GM23338 (cell line): ENCODE data around the gene LMAN1L. TPM values are rescaled to one million over a fixed set of nuclear protein-coding genes. Genes with fewer than 3 reads are reported as not detected.

Experiments
- ATAC-seq: fragments of 200-7000 bp; cut with Tn5 transposase; 3 replicates; pipeline ENCODE4 v1.9.1; 2020
- DNase-seq: peaks from one replicate; pipeline ENCODE4 v3.0.0-alpha.2; 2015; ENCODE audit warnings: low spot score
- H2AFZ ChIP-seq: fragments of 200-600 bp; sonication (generic); 2 replicates; pipeline ENCODE4 v1.8.0; 2016; ENCODE audit warnings: antibody characterized with exemption, mild to moderate bottlenecking, moderate library complexity
- H3F3A ChIP-seq: fragments of 200-600 bp; sonication (generic); replicated peaks from 2 replicates; pipeline ENCODE4 v1.8.0; 2017; ENCODE audit warnings: antibody characterized with exemption, mixed run types, low read depth
- H3K27ac ChIP-seq: fragments of 200-600 bp; sonication (generic); 2 replicates; pipeline ENCODE4 v1.6.1; 2016; ENCODE audit warnings: low read depth
- H3K27me3 ChIP-seq: fragments of 200-600 bp; sonication (generic); 2 replicates; pipeline ENCODE4 v1.8.0; 2016; ENCODE audit warnings: mild to moderate bottlenecking, mixed run types, moderate library complexity; ENCODE audit not compliant: insufficient read depth
- H3K36me3 ChIP-seq: fragments of 200-600 bp; sonication (generic); 2 replicates; pipeline ENCODE4 v1.8.0; 2016; ENCODE audit warnings: mild to moderate bottlenecking; ENCODE audit not compliant: insufficient read depth
- H3K4me1 ChIP-seq: fragments of 200-600 bp; sonication (generic); 2 replicates; pipeline ENCODE4 v1.8.0; 2016; ENCODE audit warnings: mild to moderate bottlenecking, moderate library complexity; ENCODE audit not compliant: insufficient read depth
- H3K4me2 ChIP-seq: fragments of 200-600 bp; sonication (generic); 2 replicates; pipeline ENCODE4 v1.7.1; 2017; ENCODE audit warnings: mixed run types
- H3K4me3 ChIP-seq: fragments of 200-600 bp; sonication (generic); 2 replicates; pipeline ENCODE4 v1.6.1; 2016; ENCODE audit warnings: mixed run types
- H3K79me2 ChIP-seq: fragments of 200-600 bp; sonication (generic); replicated peaks from 2 replicates; pipeline ENCODE4 v1.8.0; 2017; ENCODE audit warnings: mild to moderate bottlenecking; ENCODE audit not compliant: insufficient read depth
- H3K9me2 ChIP-seq: fragments of 200-600 bp; sonication (generic); 2 replicates; pipeline ENCODE4 v1.8.0; 2017; ENCODE audit not compliant: insufficient read depth
- H4K20me1 ChIP-seq: fragments of 200-600 bp; sonication (generic); replicated peaks from 2 replicates; pipeline ENCODE4 v1.8.0; 2017; ENCODE audit warnings: mild to moderate bottlenecking; ENCODE audit not compliant: insufficient read depth
- H3K27ac Mint-ChIP-seq: 2 replicates; pipeline ENCODE4 v1.8.0; 2020; ENCODE audit warnings: inconsistent platforms, mild to moderate bottlenecking, moderate library complexity, mixed read lengths
- H3K27me3 Mint-ChIP-seq: 3 replicates; pipeline ENCODE4 v1.8.0; 2022; ENCODE audit warnings: low read depth, mild to moderate bottlenecking, moderate library complexity, mixed read lengths, inconsistent platforms; ENCODE audit not compliant: insufficient read depth, poor library complexity
- H3K36me3 Mint-ChIP-seq: 3 replicates; pipeline ENCODE4 v1.8.0; 2021; ENCODE audit warnings: low read depth, mild to moderate bottlenecking, inconsistent platforms, moderate library complexity, mixed read lengths
- H3K4me1 Mint-ChIP-seq: 3 replicates; pipeline ENCODE4 v1.8.0; 2020; ENCODE audit warnings: mild to moderate bottlenecking, inconsistent platforms, mixed read lengths
- H3K4me3 Mint-ChIP-seq: 3 replicates; pipeline ENCODE4 v1.8.0; 2021; ENCODE audit warnings: moderate library complexity, mild to moderate bottlenecking, inconsistent platforms, mixed read lengths
- H3K9me3 Mint-ChIP-seq: 3 replicates; pipeline ENCODE4 v1.8.0; 2020; ENCODE audit warnings: moderate library complexity, mild to moderate bottlenecking, inconsistent platforms, mixed read lengths
- CREB1 ChIP-seq: fragments of 250-450 bp; sonication (Bioruptor Pico); IDR thresholded peaks from 2 replicates; pipeline ENCODE4 v1.5.0; 2020; ENCODE audit warnings: low read depth, mild to moderate bottlenecking, moderate library complexity
- CTCF ChIP-seq, 2 experiments: fragments of 200-600 bp in 1 of 2; sonication (generic) in 1 of 2; conservative IDR thresholded peaks; 2 replicates each; pipeline versions ENCODE4 v1.5.1 to v1.6.1; 2016 to 2017; ENCODE audit warnings: antibody characterized with exemption in 2 of 2, low read depth in 2 of 2, mild to moderate bottlenecking in 2 of 2, moderate library complexity in 1 of 2
- ETS1 ChIP-seq: IDR thresholded peaks from 2 replicates; pipeline ENCODE4 v1.6.1; 2016; ENCODE audit warnings: antibody characterized with exemption
- EZH2 ChIP-seq: fragments of 200-600 bp; sonication (generic); IDR thresholded peaks from one replicate; pipeline ENCODE4 v1.8.0; 2017; ENCODE audit warnings: antibody characterized with exemption, mild to moderate bottlenecking, low read depth; ENCODE audit not compliant: unreplicated experiment
- EZH2phosphoT487 ChIP-seq: fragments of 200-600 bp; sonication (generic); IDR thresholded peaks from one replicate; pipeline ENCODE4 v1.8.1; 2018; ENCODE audit warnings: antibody characterized with exemption; ENCODE audit not compliant: unreplicated experiment
- JUNB ChIP-seq: IDR thresholded peaks from one replicate; pipeline ENCODE4 v1.6.1; 2016; ENCODE audit warnings: antibody characterized with exemption; ENCODE audit not compliant: unreplicated experiment
- NANOG ChIP-seq: IDR thresholded peaks from 2 replicates; pipeline ENCODE4 v1.6.1; 2016; ENCODE audit warnings: antibody characterized with exemption, borderline replicate concordance
- POLR2AphosphoS5 ChIP-seq: IDR thresholded peaks from 2 replicates; pipeline ENCODE4 v1.6.1; 2016; ENCODE audit warnings: antibody characterized with exemption, low read depth
- REST ChIP-seq: IDR thresholded peaks from one replicate; pipeline ENCODE4 v1.6.1; 2018; ENCODE audit warnings: antibody characterized with exemption; ENCODE audit not compliant: unreplicated experiment
- STAT1 ChIP-seq: IDR thresholded peaks from one replicate; pipeline ENCODE4 v1.6.1; 2016; ENCODE audit warnings: antibody characterized with exemption; ENCODE audit not compliant: unreplicated experiment
- ZNF462 ChIP-seq: fragments of 250-450 bp; sonication (Bioruptor Pico); IDR thresholded peaks from 2 replicates; pipeline ENCODE4 v1.5.0; 2020; ENCODE audit warnings: mild to moderate bottlenecking, moderate library complexity
- polyA plus RNA-seq: library from polyadenylated mRNA; unstranded; fragments of >200 nt; fragmentation: Nextera tagmentation; extraction: Ambion mirVana; gene quantifications from 2 replicates; pipeline ENCODE4 v1.2.1, GENCODE V29; 2016
- total RNA-seq: library from RNA; depleted of rRNA; stranded (reverse); fragments of >200 nt; shearing (Covaris generic); gene quantifications from 2 replicates; pipeline ENCODE4 v1.2.3, GENCODE V29; 2014

The LMAN1L gene
- total and polyA plus RNA-seq, 2 experiments from 2014 or later, result not detected

GRCh38 chr15:74821790-74822158, 9.1 kb downstream of the LMAN1L start:
- TF ChIP-seq REST (no peak), JUNB (no peak), STAT1 (no peak), ZNF462 (CRISPR knock-in tag) (no peak), ETS1 (no peak), POLR2AphosphoS5 (no peak), EZH2 (no peak), EZH2phosphoT487 (no peak), CREB1 (CRISPR knock-in tag) (no peak), CTCF (conservative IDR thresholded peaks at IDR 0.05; ENCODE audit: low read depth in 2 of 2) (no peak), NANOG (no peak)
- DNase-seq, result no peak
- no peak overlapping the region for H3K27ac ChIP-seq
- no peak overlapping the region for H3K4me2 ChIP-seq
- Mint-ChIP-seq H3K27me3 (peaks cover 35% of the 10 kb centered on the region), H3K4me1 (peaks cover 26% of the 10 kb centered on the region), H3K36me3 (no peaks in the 10 kb centered on the region), H3K9me3 (no peaks in the 10 kb centered on the region), H3K4me3 (no peak overlapping the region), H3K27ac (no peak overlapping the region)
- no peaks in the 10 kb centered on the region for H3K79me2 ChIP-seq
- peaks cover 21% of the 10 kb centered on the region for H3K27me3 ChIP-seq
- ATAC-seq, result no peak
- no peak overlapping the region for H3K4me3 ChIP-seq
- no peak overlapping the region for H2AFZ ChIP-seq
- no peaks in the 10 kb centered on the region for H3K9me2 ChIP-seq
- peaks cover 2% of the 10 kb centered on the region; the same call in 1 of the 2 replicates for H3F3A ChIP-seq
- H3K36me3 ChIP-seq, result no peaks in the 10 kb centered on the region
- peaks cover 6% of the 10 kb centered on the region; the same call in 1 of the 2 replicates for H3K4me1 ChIP-seq
- H4K20me1 ChIP-seq, result no peaks in the 10 kb centered on the region
